ENCODE measurements around the gene LYVE1.

Gene LYVE1

GRCh38 chr11:10606536-10607208 is 38.2 kb upstream of the LYVE1 start:
- DNase-seq (ENCODE audit: extremely low read depth, low read depth), result no peak
- no peak overlapping the region for H3K4me3 ChIP-seq (replicated peaks; ENCODE audit: low read depth, low read length)

GRCh38 chr11:10605941-10606381 is 37.5 kb upstream of the LYVE1 start:
- no peak overlapping the region for H3K4me3 ChIP-seq (replicated peaks; ENCODE audit: low read depth, low read length)
- DNase-seq (ENCODE audit: extremely low read depth, low read depth), result no peak
- TF ChIP-seq CTCF (IDR thresholded peaks at IDR 0.05; ENCODE audit: low read depth, low read length, missing control alignments), result no peak

More at GRCh38 chr11:10606536-10607208, 38.2 kb upstream of the LYVE1 start:
- no peak for TF ChIP-seq CTCF (IDR thresholded peaks at IDR 0.05; ENCODE audit: low read depth, low read length, missing control alignments)

GRCh38 chr11:10604798-10605197 is 36.3 kb upstream of the LYVE1 start:
- no peak for TF ChIP-seq CTCF (IDR thresholded peaks at IDR 0.05; ENCODE audit: low read depth, low read length, missing control alignments)

GRCh38 chr11:10604340-10604748 is 35.9 kb upstream of the LYVE1 start:
- DNase-seq (ENCODE audit: extremely low read depth, low read depth), result no peak

More at GRCh38 chr11:10604798-10605197, 36.3 kb upstream of the LYVE1 start:
- H3K4me3 ChIP-seq (replicated peaks; ENCODE audit: low read depth, low read length), result no peak overlapping the region
- DNase-seq (ENCODE audit: extremely low read depth, low read depth), result no peak

GRCh38 chr11:10603721-10604297 is 35.3 kb upstream of the LYVE1 start:
- no peak overlapping the region for H3K4me3 ChIP-seq (replicated peaks; ENCODE audit: low read depth, low read length)
- DNase-seq (ENCODE audit: extremely low read depth, low read depth), result no peak
- no peak for TF ChIP-seq CTCF (IDR thresholded peaks at IDR 0.05; ENCODE audit: low read depth, low read length, missing control alignments)

More at GRCh38 chr11:10604340-10604748, 35.9 kb upstream of the LYVE1 start:
- TF ChIP-seq CTCF (IDR thresholded peaks at IDR 0.05; ENCODE audit: low read depth, low read length, missing control alignments), result no peak
- no peak overlapping the region for H3K4me3 ChIP-seq (replicated peaks; ENCODE audit: low read depth, low read length)

GRCh38 chr11:10602945-10603344 is 34.5 kb upstream of the LYVE1 start:
- no peak for DNase-seq (ENCODE audit: extremely low read depth, low read depth)
- TF ChIP-seq CTCF (IDR thresholded peaks at IDR 0.05; ENCODE audit: low read depth, low read length, missing control alignments), result no peak

More at GRCh38 chr11:10602945-10603344, 34.5 kb upstream of the LYVE1 start:
- no peak overlapping the region for H3K4me3 ChIP-seq (replicated peaks; ENCODE audit: low read depth, low read length)

All from HFF-Myc (cell line).